ENCODE measurements around the gene CRYZL1.
A peak's percentile ranks its signal among the peaks of the same experiment; 100 is the strongest.
"Not testable (repeated sequence)": the region's sequence is repeated elsewhere in the genome, so short reads cannot be mapped to it uniquely, and the experiment has no call there.

The CRYZL1 gene

GRCh38 chr21:33660406-33660805, 18.9 kb upstream of the CRYZL1 start:
- no peak for DNase-seq

GRCh38 chr21:33659568-33659949, 18.0 kb upstream of the CRYZL1 start:
- DNase-seq = no peak

GRCh38 chr21:33658919-33659567, 17.5 kb upstream of the CRYZL1 start:
- DNase-seq = no peak

GRCh38 chr21:33657124-33657820, 15.7 kb upstream of the CRYZL1 start:
- DNase-seq = no peak

- no peak for DNase-seq
Measured at GRCh38 chr21:33655588-33656221, 14.2 kb upstream of the CRYZL1 start.

GRCh38 chr21:33654412-33654811, 12.9 kb upstream of the CRYZL1 start:
- DNase-seq = no peak

- DNase-seq = no peak
Measured at GRCh38 chr21:33651965-33652680, 10.6 kb upstream of the CRYZL1 start.

- DNase-seq = no peak
Measured at GRCh38 chr21:33650929-33651509, 9.5 kb upstream of the CRYZL1 start.

GRCh38 chr21:33650230-33650629, 8.7 kb upstream of the CRYZL1 start:
- DNase-seq = no peak

- DNase-seq = no peak
Measured at GRCh38 chr21:33648555-33648954, 7.0 kb upstream of the CRYZL1 start.

- DNase-seq = no peak
Measured at GRCh38 chr21:33647587-33647986, 6.0 kb upstream of the CRYZL1 start.

- no peak for DNase-seq
Measured at GRCh38 chr21:33645730-33646129, 4.2 kb upstream of the CRYZL1 start.

- DNase-seq = no peak
Measured at GRCh38 chr21:33644383-33645074, 3.0 kb upstream of the CRYZL1 start.

GRCh38 chr21:33643658-33644311, 2.2 kb upstream of the CRYZL1 start:
- DNase-seq = peak; percentile 26

GRCh38 chr21:33642896-33643657, 1.5 kb upstream of the CRYZL1 start:
- DNase-seq = peak; percentile 62

GRCh38 chr21:33642027-33642895, 720 bp upstream of the CRYZL1 start, which contains the start of gene ITSN1:
ITSN1 (plus strand) TSS chr21:33642501; CDS start chr21:33718829, 76,328 bp downstream.
- peak; percentile 100 for DNase-seq

- peak; percentile 39 for DNase-seq
Measured at GRCh38 chr21:33640697-33641351, 717 bp downstream of the CRYZL1 start.

GRCh38 chr21:33634254-33634653, 7.3 kb downstream of the CRYZL1 start:
- no peak for DNase-seq

- not testable (repeated sequence) for DNase-seq
Measured at GRCh38 chr21:33626151-33626550, 15.4 kb downstream of the CRYZL1 start.
